Subcutaneous abdominal adipose tissue (tissue), 5 donors: ENCODE results near the gene SLC1A2.
A peak's percentile ranks its signal among the peaks of the same experiment; 100 is the strongest.

Source experiments
- H3K27ac ChIP-seq: one replicate; pipeline ENCODE4 v1.7.0; 2013; ENCODE audit warnings: low read depth, mild to moderate bottlenecking, inconsistent platforms, low read length, moderate library complexity
- H3K27me3 ChIP-seq, 5 donors: one replicate each; pipeline ENCODE4 v1.7.0; 2013; ENCODE audit warnings: low read length in 5 of 5, inconsistent platforms in 1 of 5; ENCODE audit not compliant: control insufficient read depth in 5 of 5, insufficient read depth in 4 of 5
- H3K36me3 ChIP-seq, 5 donors: one replicate each; pipeline ENCODE4 v1.7.0; 2013; ENCODE audit warnings: low read length in 5 of 5; ENCODE audit not compliant: control insufficient read depth in 5 of 5, insufficient read depth in 5 of 5
- H3K4me1 ChIP-seq, 5 donors: one replicate each; pipeline ENCODE4 v1.7.0; 2013; ENCODE audit warnings: low read length in 5 of 5, mild to moderate bottlenecking in 3 of 5, moderate library complexity in 1 of 5; ENCODE audit not compliant: control insufficient read depth in 5 of 5, insufficient read depth in 5 of 5
- H3K4me3 ChIP-seq, 5 donors: one replicate each; pipeline ENCODE4 v1.7.0; 2013; ENCODE audit warnings: low read length in 5 of 5, low read depth in 1 of 5
- H3K9ac ChIP-seq, 5 donors: one replicate each; pipeline ENCODE4 v1.7.0; 2013; ENCODE audit warnings: low read length in 5 of 5, mild to moderate bottlenecking in 4 of 5, moderate library complexity in 3 of 5
- H3K9me3 ChIP-seq, 5 donors: one replicate each; pipeline ENCODE4 v1.7.0; 2013; ENCODE audit warnings: low read length in 5 of 5; ENCODE audit not compliant: control insufficient read depth in 5 of 5
- donor health status: healthy.
- donor health status: healthy.
- donor health status: healthy.
- donor health status: healthy.
- donor health status: healthy.

Gene SLC1A2

GRCh38 chr11:35248558-35249323 is 170.6 kb downstream of the SLC1A2 start:
- H3K27ac ChIP-seq, result no peak overlapping the region

DNA sequence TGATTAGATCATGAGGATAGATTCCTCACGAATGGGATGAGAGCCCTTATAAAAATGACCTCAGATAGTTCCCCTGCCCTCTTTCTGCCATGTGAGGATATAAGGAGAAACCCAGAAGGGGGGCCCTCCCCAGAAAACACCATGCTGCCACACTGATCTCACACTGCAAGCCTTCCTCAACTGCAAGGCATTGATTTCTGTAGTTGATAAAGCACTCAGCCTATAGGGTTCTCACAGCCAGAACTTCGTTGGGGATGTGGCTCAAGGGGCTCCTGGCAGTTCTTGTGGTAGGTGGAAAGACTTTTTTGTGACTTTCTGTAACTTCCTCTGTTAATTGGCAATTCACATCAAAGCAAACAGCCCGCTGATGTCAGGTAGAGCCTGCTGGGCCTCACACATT is 171.5 kb downstream of the SLC1A2 start:
- peak overlapping the region; percentile 45 for H3K27ac ChIP-seq

More at GRCh38 chr11:35248558-35249323, 170.6 kb downstream of the SLC1A2 start:
- H3K36me3 ChIP-seq, result no peaks in the 10 kb centered on the region
- H3K27me3 ChIP-seq, result peaks cover 0 to 2% (median 0%) of the 10 kb centered on the region in 5 donors
- H3K9ac ChIP-seq, result no peak overlapping the region
- no peaks in the 10 kb centered on the region for H3K9me3 ChIP-seq
- H3K4me3 ChIP-seq, result no peak overlapping the region
- peaks cover 0 to 6% (median 5%) of the 10 kb centered on the region in 5 donors for H3K4me1 ChIP-seq

GRCh38 chr11:35247428-35247827 is 171.9 kb downstream of the SLC1A2 start:
- no peaks in the 10 kb centered on the region for H3K36me3 ChIP-seq
- H3K27me3 ChIP-seq, result peaks cover 0 to 2% (median 0%) of the 10 kb centered on the region in 5 donors
- H3K27ac ChIP-seq, result peak overlapping the region; percentile 45
- no peaks in the 10 kb centered on the region for H3K9me3 ChIP-seq
- H3K4me1 ChIP-seq, result peaks cover 0 to 6% (median 5%) of the 10 kb centered on the region in 5 donors
- H3K4me3 ChIP-seq, result no peak overlapping the region
- no peak overlapping the region for H3K9ac ChIP-seq

More for the DNA sequence above, 171.5 kb downstream of the SLC1A2 start:
- no peak overlapping the region for H3K9ac ChIP-seq
- H3K9me3 ChIP-seq, result no peaks in the 10 kb centered on the region
- H3K27me3 ChIP-seq, result peaks cover 0 to 2% (median 0%) of the 10 kb centered on the region in 5 donors
- no peak overlapping the region for H3K4me3 ChIP-seq
- H3K4me1 ChIP-seq, result peaks cover 0 to 6% (median 5%) of the 10 kb centered on the region in 5 donors
- no peaks in the 10 kb centered on the region for H3K36me3 ChIP-seq

DNA sequence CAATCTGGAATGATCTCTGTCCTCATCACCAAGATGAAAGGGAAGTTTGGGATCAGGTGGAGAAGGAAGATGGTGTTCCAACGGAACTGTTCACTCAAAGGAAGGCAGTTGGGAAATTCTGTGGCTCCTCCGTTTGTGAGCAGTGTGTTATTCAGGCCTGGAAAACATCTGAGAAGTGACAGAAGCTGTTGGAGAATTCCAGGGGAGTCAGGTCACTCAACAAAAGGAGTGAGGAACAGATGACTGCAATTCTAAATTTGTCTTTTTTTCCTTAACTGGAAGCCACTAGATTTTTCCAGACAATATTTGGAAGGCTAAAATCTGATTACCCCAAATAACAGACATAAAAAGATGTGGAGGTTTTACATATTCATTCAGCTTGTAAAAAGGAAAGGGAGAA is 172.6 kb downstream of the SLC1A2 start:
- H3K27ac ChIP-seq, result peak overlapping the region; percentile 45
- no peaks in the 10 kb centered on the region for H3K36me3 ChIP-seq
- H3K4me3 ChIP-seq, result no peak overlapping the region
- H3K4me1 ChIP-seq, result peaks cover 0 to 6% (median 5%) of the 10 kb centered on the region in 5 donors
- H3K9me3 ChIP-seq, result no peaks in the 10 kb centered on the region
- no peak overlapping the region for H3K9ac ChIP-seq
- peaks cover 0 to 2% (median 0%) of the 10 kb centered on the region in 5 donors for H3K27me3 ChIP-seq

GRCh38 chr11:35245786-35246185 is 173.6 kb downstream of the SLC1A2 start:
- H3K9ac ChIP-seq, result no peak overlapping the region
- H3K4me3 ChIP-seq, result no peak overlapping the region
- no peaks in the 10 kb centered on the region for H3K9me3 ChIP-seq
- peak overlapping the region; percentile 45 for H3K27ac ChIP-seq
- H3K4me1 ChIP-seq, result peaks cover 0 to 6% (median 5%) of the 10 kb centered on the region in 5 donors
- no peaks in the 10 kb centered on the region for H3K36me3 ChIP-seq
- H3K27me3 ChIP-seq, result peaks cover 0 to 2% (median 0%) of the 10 kb centered on the region in 5 donors

DNA sequence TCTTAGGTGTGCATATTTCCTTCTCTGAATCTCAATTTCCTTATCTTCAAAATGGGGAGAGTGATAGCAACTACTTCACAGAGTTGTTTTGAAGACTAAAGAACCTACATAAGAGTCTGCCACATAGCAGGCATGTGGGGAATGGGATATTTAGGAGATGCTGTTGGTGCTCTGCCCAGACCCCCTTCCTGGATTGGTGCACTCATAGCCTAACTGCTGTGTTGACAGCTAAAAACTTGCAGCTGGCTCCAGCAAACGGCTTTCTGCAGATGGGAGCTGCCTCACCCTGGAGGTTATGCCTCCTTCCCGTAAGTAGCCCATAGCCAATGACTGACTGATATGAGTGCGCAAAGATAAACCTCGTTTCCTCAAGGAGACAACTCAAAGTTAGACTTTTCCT is 174.3 kb downstream of the SLC1A2 start:
- Histone ChIP-seq H3K27ac (no peak overlapping the region), H3K9ac (no peak overlapping the region), H3K36me3 (no peaks in the 10 kb centered on the region), H3K9me3 (no peaks in the 10 kb centered on the region), H3K4me3 (no peak overlapping the region), H3K27me3 (peaks cover 0 to 2% (median 0%) of the 10 kb centered on the region in 5 donors), H3K4me1 (peaks cover 0 to 6% (median 5%) of the 10 kb centered on the region in 5 donors)

GRCh38 chr11:35243774-35244173 is 175.6 kb downstream of the SLC1A2 start:
- Histone ChIP-seq H3K4me1 (peaks cover 0 to 6% (median 5%) of the 10 kb centered on the region in 5 donors), H3K9ac (no peak overlapping the region), H3K9me3 (no peaks in the 10 kb centered on the region), H3K27me3 (peaks cover 0 to 2% (median 0%) of the 10 kb centered on the region in 5 donors), H3K36me3 (no peaks in the 10 kb centered on the region), H3K27ac (no peak overlapping the region), H3K4me3 (no peak overlapping the region)

- peaks cover 0 to 10% (median 8%) of the 10 kb centered on the region in 5 donors for H3K4me1 ChIP-seq
- H3K27me3 ChIP-seq, result peaks cover 0 to 2% (median 0%) of the 10 kb centered on the region in 5 donors
- H3K36me3 ChIP-seq, result no peaks in the 10 kb centered on the region
- no peak overlapping the region for H3K9ac ChIP-seq
- H3K9me3 ChIP-seq, result no peaks in the 10 kb centered on the region
- no peak overlapping the region for H3K4me3 ChIP-seq
- no peak overlapping the region for H3K27ac ChIP-seq
Observed at GRCh38 chr11:35242412-35243242, 176.7 kb downstream of the SLC1A2 start.

DNA sequence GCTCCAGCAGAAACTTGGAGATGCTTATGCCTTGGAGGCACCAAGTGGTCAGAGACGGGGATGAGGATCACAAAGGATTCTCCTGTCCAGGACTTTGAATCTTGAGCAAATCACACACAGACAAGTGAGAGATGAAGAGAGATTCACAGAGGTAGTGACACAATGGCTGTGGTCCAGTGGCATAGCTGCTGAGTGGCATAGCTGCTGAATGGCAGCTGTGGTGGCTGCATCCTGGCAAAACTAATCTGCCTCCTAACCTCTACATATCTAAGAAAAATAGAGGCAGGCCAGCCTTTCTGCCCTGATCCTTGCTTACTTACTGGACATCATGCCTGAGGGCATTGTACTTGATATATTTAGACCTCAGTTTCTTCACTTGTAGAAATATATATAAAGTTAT is 177.8 kb downstream of the SLC1A2 start:
- no peak overlapping the region for H3K9ac ChIP-seq
- no peak overlapping the region for H3K27ac ChIP-seq
- H3K27me3 ChIP-seq, result peaks cover 0 to 2% (median 0%) of the 10 kb centered on the region in 5 donors
- H3K4me3 ChIP-seq, result no peak overlapping the region
- H3K4me1 ChIP-seq, result peaks cover 0 to 10% (median 9%) of the 10 kb centered on the region in 5 donors
- no peaks in the 10 kb centered on the region for H3K36me3 ChIP-seq
- H3K9me3 ChIP-seq, result no peaks in the 10 kb centered on the region

DNA sequence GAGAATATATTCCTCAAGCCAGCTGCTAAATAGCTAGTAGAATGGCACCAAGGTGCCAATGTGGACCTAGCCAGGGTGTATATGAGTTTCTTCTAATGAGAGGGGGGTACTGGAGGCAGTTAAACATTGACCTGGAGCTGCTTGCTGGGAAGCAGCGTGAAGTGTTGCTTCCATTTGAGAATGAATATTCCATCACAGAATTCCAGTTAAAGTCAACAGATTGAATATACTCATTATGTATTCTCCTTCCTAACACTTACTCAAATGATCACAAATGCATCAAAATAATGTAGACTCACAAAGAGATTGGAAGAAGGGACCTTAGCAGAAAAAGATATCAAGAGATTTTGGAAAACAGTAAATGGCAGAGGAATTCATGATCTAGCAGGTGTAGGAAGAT is 178.3 kb downstream of the SLC1A2 start:
- no peak overlapping the region for H3K27ac ChIP-seq
- H3K36me3 ChIP-seq, result no peaks in the 10 kb centered on the region
- H3K4me1 ChIP-seq, result peaks cover 0 to 13% (median 8%) of the 10 kb centered on the region in 5 donors
- H3K4me3 ChIP-seq, result no peak overlapping the region
- H3K9me3 ChIP-seq, result no peaks in the 10 kb centered on the region
- no peak overlapping the region for H3K9ac ChIP-seq
- H3K27me3 ChIP-seq, result peaks cover 0 to 2% (median 0%) of the 10 kb centered on the region in 5 donors
